GM18858 (cell line): ENCODE results near the gene REG3A.
A peak's percentile ranks its signal among the peaks of the same experiment; 100 is the strongest.

Source experiments
- ATAC-seq: cut with Tn5 transposase; IDR thresholded peaks from one replicate; pipeline ENCODE4 v1.9.1; 2021; ENCODE audit not compliant: unreplicated experiment

REG3A gene

DNA sequence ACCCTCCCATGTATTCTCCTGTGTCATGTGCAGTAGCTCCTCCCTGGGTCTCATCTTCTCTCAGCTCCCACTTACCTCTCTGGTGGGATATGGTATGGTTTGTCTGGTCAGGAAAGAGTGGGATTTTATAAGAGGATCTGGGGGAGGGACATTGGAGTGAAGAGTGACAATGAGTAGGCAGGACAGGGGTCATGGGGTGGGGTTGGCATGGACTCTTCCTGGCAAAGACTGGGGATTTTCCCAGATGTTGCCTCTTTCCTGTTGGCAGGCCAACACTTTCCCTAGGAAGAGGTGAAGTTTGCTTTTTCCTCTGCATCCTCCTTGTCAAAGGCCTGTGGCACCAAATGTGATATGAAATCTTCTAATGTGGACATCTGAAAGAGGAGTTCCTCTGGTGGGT lies at the start of gene REG3A:
Gene REG3A, minus strand, starts transcription at position 101 of the 400 bp plus-strand sequence. CDS start 348 bp downstream, outside the sequence.
- ATAC-seq, result no peak

DNA sequence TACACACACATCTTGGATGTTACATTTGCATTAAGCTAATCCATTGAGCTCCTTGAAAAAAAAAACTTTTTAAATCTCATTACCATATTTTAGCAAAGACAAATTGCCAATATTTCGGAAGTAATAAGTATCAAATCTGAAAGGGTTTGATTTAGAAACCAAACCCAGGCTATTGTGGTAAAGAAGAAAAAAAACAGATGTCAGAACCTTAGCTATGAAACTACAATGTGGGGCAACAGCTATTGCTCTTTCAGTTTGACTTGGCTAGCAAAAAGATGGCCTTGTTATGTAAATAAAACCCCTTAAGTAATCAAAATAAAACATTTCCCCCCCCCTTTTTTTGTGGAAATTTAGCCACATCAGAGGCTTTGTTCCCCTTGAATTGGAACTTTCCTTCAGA lies 41.2 kb upstream of the REG3A start:
- ATAC-seq, result peak; percentile 55

DNA sequence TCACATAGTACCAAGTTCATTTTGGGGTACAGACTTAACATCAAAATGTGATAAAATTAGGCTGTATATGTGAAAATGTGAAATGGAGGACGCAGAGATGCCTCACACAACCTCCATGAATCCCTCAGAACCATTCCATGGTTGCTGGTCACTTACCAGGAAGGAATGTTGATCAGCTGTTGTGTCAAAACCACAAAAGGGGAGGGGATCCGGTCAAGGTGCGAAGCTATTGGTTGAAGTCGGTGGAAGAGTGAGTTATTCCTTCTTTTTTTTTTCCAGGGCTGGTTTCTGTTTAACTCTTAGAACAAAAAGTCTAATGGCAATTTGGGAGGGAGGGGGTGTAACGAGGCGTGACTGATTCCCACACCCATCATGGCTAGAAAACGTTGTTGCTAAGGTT lies 32.3 kb upstream of the REG3A start:
- ATAC-seq, result no peak

DNA sequence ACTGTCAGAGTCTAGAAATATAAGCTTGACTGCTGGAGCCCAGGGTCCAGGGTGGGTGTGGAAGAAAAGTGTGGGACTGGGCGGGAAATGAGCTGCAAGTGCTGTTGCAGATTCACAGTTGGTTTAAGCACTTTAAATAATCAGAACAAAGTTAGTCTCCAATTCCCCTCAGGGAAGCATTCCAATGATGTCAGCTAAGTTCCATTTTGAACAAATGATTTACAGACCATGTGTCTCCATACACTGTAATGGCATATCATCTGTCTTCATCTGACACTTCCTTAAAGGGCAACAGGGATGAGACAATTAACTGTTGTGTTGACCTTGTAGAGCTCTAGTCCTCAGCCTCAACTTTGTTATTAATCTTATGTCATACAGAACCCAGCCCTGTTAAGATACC lies 31.5 kb upstream of the REG3A start:
- ATAC-seq, result no peak

DNA sequence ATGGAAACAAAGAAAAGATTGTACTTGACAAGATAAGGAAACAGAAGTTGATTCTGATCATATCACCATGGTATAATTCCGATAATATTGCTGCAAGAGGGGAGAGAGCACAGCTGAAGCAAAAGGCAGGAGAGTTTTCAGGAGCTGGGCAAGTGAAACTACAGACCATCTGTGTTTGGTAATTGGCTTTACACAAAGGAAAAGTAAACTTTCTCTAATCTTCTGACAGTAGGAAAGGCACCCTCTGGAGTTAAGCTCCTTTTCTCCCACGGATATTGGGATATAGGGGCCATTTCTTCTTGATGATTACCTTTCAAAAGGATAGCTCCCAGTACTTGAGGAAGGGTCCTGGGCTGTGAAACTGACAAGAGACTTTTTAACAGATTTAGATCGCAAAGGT lies 29.9 kb upstream of the REG3A start:
- ATAC-seq, result no peak

DNA sequence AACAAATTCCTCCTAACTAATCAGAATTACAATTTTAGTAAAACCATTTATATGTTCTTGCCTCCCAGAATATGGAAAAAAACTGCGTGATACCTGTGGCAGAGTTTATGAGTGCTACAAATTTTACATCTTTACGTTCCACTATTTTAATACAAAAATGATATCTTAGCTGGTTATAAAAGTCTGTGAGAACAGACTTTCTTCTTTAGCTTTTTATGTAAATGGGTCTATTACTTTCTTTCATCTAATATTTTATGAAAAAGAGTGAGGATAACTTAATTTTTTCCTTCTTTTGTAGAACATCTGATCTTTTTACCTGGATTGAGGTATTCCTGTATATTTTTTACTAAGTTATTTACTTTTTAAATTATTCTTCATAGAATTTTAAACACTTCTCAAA lies 22.1 kb upstream of the REG3A start:
- no peak for ATAC-seq

DNA sequence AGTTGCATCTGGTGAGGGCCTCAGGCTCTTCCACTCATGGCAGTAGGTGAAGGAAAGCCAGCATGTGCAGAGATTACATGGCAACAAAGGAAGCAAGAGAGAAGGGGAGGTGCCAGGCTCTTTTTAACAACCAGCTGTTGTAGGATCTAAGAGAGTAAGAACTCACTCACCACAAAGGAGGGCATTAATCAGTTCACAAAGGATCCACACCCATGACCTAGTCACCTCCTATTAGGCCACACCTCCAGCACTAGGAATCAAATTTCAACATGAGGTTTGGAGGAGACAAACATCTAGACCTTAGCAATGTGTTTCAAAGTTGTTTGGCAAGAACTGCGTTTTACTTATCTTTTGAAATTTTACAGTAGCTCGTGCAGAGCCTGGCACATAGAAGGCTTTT lies 20.5 kb upstream of the REG3A start:
- ATAC-seq, result no peak

DNA sequence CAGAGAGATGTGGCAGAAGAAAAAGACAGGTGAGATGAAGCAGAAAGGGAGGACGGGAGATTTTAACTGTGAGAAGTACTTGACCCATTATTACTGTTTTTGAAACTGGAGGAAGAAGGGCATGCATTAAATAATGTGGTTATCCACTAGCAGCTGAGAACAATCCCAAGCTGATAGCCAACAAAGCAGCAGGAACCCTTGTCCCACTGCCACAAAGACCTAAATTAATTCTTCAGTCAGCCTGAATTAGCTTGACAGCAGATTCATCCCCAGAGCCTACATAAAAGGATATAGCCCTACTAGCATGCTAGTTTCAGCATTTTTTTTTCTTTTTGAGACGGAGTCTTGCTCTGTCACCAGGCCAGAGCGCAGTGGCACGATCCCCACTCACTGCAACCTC lies 19.5 kb upstream of the REG3A start:
- ATAC-seq, result no peak

DNA sequence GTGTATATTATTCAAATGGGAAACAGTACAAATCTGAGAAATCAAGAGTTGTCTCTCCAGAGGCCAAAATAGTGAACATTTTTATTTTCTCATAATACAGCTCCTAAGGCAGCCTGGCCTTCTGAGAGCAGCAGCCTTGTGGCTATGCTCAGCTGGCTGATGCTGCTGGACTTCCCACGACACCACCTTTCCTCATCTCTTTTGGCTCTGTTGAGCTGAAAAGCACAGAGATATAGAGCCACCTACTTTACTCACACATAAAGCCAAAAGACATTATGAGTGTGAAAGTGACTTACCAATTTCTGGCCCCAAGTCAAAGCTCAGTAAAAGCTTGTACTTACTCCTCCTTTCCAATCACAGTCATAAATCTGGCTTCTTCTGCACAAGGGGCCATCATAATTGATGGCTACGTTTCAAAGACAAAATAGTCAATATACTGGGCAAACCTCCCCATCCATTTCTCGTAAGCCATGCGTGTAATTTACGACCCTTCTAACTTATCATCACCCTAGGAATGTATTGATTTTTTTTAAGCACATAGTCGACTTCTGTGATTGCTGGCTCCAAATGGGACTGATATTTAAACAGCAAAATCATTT lies 18.6 kb upstream of the REG3A start:
- ATAC-seq, result no peak

DNA sequence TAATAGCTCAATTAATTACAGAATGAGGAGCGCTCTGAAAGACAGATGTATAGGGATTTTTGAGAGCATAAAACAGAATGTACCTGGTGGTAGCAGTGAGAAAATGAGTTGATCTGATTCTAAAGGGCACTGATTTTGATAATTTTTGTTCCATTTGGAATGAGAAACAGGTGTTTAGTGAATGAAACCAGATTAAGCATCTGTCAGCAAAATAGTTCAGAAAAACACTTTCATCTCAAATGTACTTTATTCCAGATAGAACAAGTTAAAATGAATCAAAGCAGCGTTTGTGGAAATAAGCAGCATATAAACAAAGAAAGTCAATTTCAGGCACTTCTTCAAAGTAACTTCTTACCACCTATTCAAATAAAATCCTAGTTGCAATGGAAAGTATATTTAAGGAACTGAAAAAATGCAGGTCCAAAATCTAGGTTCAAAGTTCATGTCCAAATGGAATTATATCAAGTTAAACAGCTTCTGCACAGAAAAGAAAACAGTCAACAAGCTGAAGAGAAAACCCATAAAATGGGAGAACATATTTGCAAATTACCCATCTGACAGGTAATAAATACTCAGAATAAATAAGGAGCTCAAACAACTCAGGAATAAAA lies 11.9 kb upstream of the REG3A start:
- no peak for ATAC-seq

DNA sequence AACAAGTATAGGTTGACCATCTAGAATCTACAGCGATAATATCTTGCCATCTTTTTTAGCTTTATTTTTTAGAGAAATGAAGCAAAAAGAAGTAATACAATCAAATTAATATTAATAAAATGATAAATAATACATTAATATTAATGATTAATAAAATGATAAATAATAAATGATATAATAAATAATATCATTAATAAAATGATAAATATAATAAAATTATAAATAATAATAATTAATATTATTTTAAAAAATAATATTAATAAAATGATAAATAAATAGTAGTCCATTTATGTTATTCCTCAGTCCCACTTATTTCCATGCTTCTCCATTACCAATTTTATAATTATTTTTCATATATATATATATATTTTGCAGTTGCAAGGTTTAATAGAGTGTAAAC lies 3.2 kb upstream of the REG3A start:
- ATAC-seq, result no peak

DNA sequence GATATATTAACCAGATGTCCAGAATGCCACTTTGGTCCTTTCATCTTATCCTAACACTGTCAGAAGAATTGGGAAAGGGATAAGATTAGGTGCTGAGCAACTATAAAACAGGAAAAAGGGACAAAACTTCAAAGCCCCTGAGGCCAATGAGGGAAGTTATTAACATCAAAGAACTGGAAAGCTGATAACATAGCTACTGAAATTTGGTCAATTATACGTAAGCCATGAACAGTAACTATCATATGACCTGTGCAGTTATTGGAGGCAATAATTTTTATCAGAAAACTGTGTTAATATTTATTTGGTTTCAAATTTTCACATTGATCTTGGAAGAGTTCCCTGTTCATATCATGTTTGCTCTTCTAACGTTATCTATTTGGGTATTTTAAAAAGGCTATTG lies 2.6 kb upstream of the REG3A start:
- no peak for ATAC-seq

DNA sequence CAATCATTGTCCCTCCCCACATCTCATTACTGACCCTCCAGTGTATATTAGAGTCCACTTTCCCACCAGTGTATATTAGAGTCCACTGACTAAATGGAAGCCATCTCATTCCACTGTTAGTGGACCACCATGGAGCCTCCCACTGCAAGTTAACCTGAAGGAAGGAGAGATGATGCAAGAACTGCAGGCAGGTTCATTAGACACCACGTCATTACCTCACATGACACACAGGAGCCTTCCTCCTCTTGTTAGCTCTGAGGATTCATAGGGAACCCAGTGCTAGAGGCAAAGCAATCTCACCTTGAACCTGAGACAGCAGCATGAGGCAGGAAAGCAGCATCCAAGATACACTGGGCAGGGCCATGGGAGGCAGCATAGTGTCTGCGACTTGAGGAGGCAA lies 523 bp downstream of the REG3A start:
- no peak for ATAC-seq

DNA sequence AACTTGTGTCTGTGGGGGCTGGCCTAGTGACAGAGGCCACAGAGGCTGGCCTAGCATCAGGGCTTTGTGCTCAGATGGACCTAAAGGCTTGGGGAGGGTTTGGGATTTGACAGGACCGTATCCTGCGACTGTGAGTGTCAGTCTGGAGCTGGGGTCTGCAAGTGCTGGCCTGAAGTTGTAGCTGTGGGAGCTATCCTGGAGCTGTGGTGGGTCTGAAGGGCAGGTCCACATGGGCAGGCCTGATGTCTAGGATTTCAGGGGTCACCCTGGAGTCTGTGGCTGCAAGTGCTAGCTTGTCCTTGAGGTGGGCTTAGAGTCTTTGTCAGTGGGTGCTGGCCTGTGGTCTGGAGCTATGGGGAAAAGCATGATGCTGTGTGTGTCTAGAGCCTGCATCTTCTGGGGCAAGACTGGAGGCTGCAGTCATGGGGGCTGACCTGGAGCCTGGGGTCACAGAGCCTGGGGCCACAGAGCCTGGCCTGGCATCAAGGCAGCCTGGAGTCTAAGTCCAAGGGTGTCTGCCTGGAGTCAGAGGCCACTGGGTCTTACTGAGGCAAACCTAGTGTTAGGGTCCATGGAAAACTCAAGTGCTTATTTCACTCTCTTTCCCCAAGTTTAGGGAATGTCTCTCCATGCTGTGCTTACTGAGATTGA lies 3.6 kb downstream of the REG3A start:
- ATAC-seq, result no peak

DNA sequence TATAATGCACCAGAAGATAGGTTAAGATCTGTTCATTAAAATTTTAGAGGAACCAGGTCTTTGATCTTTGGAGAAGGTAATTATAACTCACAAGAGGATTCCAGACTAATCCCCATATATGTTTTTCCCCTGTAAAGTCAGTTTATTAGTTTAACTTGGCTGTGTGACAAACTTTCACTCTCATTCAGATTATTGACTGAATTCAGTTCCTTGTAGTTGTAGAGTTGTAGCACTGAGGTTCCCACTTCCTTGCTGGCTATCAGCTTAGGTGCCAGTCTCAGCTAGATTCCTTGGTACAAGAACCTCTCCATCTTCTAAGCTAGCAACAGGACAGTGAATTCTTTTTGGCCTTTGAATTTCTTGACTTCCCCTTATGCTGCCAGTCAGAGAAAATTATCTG lies 20.1 kb downstream of the REG3A start:
- no peak for ATAC-seq

DNA sequence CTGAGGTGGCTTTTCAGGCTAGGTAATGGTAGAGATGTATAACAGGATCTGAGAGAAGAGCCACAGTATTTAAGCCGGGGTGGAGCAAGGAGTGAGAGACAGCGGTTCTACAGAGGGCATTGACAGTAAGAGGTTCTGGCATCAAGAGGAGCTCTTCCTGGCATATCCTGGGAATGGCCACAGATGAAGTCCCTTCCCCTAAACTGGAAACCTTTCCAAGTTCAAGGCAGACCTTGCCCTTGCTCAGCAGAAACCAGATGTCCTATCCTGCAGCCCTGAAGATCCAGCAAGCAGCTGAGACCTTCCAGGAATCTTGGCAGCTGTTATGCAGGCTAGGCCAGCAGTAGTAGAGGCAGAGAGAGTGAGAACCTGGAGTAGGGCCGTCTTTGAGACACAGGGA lies 21.2 kb downstream of the REG3A start:
- no peak for ATAC-seq

DNA sequence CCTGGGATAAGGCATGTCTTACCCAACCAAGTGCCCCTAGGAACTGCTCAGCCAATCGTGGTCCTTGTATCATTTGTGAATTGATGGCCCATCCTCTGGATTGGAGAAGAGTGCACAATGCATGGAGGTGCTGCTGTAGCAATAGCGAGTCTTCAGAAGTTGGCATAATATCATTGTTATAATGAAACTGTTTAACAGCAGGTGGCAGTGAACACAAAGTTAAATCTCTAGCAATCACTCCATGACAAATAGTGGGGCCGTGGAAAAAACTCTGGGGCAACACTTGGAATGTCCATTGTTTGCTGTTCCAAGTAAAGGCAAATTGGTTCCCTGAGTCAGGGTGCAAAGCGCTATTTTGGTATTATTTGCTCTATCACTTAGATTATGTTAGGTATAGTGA lies 27.9 kb downstream of the REG3A start:
- ATAC-seq, result no peak

DNA sequence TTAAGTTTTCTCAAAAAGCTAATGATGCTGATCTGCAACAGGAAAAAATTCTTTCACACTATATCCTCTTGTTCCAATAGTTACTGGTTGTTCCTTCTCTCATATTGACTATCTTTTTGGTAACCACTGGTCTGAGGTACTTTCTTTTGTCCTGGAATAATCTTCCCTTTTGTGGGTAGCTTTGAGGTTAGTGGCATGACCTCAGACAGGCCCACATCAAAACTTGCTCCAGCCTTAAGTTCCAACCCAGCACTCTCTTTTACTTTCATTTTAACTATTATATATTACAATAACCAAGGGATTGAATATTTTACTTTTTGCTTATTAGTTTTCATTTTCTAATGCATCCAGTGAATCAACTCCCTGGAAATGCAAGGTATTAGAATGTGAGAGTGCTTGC lies 29.7 kb downstream of the REG3A start:
- no peak for ATAC-seq

DNA sequence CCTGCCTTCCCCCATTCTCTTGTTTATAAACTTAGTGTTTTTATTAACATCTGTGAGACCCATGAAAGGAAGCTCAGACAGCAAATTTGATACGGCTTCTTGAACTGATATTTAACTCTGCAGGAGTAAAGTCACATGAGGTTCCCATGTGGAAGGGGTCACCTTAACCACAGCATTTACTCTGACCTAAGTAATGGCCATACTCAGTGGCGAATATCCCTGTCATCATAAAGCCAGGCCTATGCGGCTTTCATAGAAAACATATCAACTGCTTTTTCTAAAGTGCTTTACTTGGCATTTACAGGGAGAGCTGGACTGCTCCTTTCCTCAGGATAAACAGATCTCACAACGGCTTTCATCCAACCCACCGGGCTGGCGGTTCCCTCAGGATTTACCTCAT lies 30.3 kb downstream of the REG3A start:
- no peak for ATAC-seq

DNA sequence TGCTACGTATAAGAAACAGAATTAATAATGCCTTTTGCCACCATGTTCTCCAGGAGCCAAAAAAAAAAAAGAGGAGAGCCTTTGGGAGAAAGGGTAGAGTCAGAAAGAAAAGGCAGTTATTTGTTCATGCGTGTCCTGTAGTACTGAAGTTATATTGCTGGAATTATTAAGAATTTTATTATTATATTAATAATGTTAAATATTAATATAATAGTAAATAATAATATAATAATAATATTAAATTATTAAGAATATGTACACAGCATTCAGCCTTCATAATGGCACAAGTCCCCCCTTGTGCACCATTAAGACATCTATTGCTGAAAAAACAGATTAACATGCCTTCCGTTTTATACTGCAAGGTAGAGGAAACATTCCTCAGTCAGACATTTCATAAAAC lies 31.1 kb downstream of the REG3A start:
- ATAC-seq, result no peak

DNA sequence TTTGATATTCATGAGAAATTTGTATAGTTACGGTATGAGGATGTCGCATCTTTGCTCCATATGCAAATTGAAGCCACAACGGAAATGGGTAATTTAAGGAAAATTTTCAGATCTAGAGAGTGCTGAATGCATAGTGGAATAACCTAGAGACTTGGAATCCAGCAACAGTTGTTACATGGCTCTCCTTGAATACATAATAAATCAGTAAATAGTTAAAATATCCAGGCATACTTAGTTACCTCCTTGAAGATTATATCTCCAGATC lies 33.9 kb downstream of the REG3A start:
- ATAC-seq, result no peak

DNA sequence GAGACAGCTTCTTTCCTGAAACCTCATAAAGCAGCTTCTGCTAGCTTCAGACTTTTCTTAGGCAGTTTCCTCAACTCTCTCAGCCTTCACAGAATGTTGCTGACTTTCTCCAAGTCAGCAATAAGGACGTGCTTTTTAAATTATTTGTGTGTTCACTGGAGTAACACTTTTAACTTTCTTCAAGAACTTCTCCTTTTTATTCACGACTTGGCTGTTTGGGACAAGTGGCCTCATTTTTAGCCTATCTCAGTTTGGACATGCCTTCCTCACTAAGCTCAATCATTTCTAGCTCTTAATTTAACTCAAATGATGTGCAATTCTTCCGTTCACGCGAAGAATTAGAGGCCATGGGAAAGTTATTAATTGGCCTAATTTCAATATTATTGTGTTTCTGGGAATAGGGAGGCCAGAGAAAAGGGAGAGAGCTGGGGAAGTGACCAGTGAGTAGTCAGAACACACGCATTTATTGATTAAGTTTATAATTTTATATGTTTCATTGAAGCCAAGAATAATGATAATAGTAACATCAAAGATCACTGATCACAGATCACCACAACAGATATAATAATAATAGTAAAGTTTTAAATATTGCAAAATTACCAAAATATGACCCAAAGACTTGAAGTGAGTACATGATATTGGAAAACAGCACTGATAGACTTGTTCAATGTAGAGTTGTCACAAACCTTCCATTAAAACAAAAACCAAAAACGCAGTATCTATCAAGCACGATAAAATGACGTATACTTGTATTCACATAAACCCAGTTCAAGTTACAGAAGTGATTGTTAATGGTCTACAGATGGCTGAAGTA lies 34.4 kb downstream of the REG3A start:
- ATAC-seq, result no peak
